Kidney tubule cell (primary cell): ENCODE measurements around the gene DMD.
A peak's percentile ranks its signal among the peaks of the same experiment; 100 is the strongest.

Experiments used
- DNase-seq: peaks from one replicate; pipeline ENCODE4 v3.0.0-alpha.2; 2018; ENCODE audit warnings: low spot score

The DMD gene

DNA sequence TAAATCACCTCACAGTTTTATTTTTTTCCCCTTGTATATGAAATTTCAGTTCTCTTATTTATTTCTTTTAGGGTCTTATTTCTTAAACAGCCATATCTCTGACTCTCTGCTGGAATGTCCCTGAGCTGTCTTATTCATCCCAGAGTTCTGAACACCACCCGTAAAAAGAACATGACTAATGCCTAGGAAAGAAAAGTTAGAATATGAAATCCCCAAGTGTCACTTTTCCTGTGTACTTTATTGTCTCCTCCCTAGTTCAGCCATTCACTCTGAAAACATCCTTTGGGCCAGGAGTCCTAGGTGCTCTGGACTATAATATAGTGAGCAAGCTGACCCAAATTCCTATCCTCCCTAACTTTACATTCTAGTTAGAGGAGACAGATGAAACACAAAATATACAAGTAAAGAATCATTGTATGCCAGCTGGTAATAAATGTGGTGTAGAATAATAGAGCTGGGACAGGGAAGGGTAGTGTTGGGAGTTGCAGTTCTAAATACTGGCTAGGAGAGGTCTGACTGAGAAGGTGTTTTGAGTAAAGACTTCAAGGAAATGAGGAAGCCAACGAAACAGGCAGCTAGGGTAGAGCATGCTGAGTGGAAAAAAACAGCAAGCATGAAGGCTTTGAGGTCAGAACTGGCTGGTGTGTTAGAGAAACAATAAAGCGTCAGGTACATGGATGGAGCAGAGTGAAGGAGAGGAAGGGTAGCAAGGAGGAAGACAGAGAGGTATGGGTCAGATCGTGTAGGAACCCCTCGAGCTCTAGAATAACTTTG is 2098.9 kb downstream of the DMD start:
- DNase-seq, result peak; percentile 3

DNA sequence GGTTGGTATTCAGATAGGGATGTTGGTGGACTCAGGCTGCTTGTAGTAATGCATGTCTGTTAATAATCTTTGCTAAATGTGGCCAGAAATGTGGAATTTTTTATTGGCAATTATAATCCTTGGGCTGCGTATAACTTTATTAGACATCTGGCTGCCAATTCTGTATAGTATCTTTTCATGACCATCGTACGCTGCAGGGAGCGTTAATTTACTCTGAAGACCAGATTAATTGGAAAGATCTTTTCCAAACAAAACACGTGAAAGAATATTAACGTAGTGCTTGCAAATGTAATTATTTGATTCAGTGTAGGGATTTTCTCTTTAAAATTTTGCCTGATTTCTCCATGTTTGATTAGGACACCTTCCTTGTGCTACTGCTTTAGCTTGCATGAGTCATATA is 2100.7 kb downstream of the DMD start:
- no peak for DNase-seq

DNA sequence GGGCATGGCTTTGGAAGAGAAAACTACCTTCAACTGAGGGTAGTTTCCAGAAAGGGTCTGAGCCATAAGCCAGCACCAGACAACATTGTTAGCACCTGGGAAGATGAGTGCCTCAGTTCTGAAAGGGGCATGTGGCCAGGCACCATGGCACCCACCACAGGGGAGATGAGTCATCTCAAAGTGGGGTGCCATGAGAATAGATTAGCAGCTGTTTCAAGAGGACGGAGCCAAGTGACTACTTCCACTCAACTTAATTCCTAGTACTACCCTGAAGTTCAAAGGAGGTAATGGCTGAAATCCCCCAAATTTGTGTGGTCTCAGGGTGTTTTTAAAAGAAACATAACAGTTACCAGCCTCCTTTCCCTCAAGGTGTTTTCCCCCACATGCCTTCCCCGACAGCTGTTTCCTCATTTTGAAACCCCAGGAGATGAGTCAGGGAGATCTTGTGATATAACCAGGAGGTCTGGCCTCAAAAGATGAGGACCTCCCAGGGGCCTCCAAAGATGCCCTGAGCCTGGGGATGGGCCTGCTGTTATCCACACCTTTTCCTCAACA is 2111.7 kb downstream of the DMD start:
- peak; percentile 32 for DNase-seq

DNA sequence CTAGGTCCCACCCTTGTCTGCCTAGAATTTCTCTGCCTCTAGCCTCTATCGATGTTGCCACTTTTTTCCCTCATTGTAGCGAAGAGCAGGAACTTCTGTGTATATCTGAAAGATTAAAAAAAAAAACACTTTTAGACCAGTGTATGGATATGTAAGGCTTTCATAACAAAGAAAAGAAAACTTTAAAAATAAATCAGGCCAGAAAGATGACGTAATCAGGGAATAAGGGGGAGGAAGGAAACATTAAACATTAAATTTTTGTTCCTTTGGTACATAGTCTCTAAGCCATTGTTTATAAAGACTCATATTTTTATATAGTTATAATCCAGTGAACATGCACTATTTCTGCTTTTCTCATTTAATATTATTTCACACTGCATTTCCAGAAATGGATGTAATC is 2113.3 kb downstream of the DMD start:
- no peak for DNase-seq

DNA sequence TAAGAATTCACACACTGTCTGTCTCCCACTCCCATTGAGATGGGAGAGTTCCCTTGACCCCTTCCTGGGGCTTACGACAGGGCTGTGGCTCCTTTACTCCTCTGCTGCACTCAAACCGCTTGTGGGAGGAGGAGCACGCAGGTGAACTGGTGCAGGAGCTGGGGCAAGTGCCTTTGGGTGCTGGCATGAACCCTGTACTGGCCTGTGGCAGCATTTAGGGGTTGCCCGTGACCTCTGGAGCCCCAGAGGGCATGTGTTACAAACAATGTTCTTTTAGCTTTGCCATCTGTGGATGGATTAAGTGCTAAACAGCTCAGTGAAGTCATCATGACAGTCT is 2117.7 kb downstream of the DMD start:
- DNase-seq, result no peak

DNA sequence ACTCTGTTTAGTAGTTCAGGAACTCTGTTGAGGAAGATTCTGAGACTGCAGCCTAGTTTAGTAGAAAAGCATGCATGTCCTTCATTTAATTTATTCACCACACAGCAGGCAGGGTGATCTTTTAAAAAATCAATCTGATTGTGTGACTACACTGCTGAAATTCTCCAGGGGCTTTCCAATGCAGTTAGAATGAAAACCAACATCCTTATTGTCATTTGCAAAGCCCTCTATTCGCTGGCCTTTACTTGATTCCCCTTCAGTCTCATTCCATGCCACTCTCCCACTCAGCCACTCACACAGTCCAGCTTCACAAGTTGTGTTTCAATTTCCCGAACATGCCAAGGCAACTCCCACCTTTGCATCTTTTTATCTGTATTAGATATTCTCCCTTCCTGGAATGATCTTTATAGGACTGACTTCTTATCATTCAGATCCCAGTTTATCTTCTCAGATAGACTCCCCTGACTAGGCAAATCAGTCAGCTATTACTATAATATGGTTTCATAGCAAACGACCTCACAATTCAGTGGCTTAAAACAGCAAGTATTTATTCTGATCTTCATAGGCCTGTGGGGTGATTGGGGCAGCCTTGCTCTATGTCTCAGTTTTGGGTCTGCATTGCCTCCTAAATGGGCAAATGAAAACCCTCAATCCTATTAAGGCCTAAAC is 2118.2 kb downstream of the DMD start:
- no peak for DNase-seq

DNA sequence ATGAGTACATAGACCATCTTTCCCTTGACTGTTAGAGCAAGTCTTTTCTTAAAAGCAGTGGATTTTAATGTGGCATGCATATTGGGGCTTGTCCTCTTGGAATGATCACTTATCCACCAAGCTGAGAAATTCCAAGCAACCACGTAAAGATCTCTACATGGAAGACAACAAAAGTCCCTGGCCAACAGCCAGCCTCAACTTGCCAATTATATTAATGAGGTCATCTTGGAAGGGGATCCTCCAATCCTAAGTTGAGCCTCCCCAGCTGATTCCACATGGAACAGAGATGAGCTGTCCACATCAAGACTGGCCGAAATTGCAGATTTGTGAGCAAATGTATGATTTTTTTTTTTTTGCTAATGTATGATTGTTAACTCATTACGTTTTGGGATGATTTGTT is 2118.9 kb downstream of the DMD start:
- DNase-seq, result peak; percentile 30

DNA sequence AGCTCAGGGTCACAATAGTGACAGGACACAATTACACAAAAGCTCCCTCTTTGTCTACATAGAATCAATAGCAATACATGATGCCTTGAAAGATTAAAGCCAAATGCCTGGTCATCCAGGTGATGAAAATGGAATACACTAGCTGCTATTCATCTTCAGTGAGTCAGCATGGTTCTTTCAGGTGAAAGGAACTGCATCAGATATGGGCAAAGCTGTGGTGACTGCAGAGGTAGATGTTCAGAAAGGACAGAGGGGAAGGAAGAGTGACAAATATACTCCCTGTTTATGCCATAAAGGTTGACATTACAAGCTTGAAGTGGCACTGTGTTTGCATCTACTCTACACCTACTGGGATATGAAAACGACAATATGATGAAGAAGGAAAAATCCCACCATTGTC is 2119.5 kb downstream of the DMD start:
- DNase-seq, result peak; percentile 12

DNA sequence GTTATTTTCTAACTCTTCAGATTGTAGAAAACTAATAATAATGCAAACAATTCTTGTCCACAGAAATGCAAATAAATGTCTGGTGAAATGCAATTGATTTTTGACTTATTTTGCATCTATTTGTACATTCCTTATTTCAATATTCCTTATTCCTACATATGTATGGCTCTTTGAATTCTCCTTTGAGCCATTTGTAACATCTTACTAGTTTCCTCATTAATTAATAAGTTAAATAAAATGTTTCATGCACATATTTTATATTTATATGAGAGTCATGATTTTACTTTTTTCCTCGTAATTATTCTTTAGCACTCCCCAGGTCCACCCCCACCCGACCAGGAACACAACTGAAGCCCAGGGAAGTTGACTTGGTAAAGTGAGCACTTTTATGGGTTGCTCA is 2136.8 kb downstream of the DMD start:
- DNase-seq, result no peak

DNA sequence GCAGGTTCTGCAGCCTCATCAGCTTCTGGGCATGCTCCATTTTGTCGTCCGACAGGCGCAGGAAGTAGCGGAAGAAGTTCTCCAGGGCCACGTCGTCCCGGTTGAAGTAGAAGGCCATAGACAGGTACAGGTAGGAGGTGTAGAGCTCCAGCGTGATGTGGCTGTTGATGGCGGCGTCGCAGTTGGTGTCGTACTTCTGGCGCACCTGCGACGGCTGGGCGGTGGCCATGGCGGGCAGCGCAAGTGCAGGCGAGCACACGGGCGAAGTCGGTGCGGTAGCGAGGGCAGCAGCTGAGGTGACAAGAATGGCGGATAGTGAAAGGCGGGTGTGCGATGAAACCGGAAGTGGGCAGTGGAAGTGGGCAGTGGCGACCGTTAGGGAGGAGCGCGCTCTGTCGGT is 2139.6 kb downstream of the DMD start, which contains the start of gene FTHL17:
Gene FTHL17, minus strand, starts transcription at position 317 of the 400 bp plus-strand sequence. Its CDS starts 88 bp downstream, at position 229.
- DNase-seq, result no peak

DNA sequence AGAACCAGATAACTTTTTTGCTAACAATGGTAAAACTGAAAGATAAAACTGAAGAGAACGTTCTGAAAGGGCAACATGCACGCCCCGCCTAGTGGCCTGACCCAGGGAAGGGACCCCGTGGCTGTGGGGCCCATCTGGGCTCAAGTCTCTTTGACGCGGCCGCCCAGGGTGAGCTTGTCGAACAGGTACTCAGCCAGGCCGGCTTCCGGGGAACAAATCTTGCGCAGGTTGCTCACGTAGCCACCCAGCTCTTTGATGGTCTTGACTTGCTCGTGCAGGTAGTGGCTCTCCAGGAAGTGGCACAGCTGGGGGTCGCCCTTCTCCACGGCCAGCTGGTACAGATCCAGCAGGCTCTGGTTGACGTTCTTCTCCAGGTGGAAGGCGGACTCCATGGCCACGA is 2140.1 kb downstream of the DMD start:
- no peak for DNase-seq

DNA sequence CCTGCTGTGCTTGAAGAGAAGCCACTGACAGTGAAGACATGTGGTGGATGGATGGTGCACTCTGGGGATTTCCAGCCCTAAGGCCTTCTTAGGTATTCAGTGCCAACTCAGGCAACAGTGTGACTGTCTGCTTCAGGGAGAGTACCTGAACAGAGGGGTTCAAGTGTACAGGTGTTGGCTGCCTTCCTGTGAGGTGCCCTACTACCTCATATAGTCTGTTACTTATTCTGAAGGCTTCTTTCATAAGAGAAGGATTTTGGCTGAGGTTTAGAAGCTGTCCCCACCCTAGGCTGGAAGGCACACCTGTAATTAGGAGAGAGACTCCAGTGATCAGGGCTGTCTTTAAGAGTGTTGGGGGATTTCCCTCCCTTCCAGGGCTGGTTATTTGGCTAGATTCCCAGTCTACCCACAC is 2141.3 kb downstream of the DMD start:
- peak; percentile 48 for DNase-seq
